Stomach (tissue), 4 donors: ENCODE data around the gene PHKA1.

Source experiments
- CTCF ChIP-seq, 7 experiments: fragments of 450-650 bp in 4 of 7; fragments of 200-600 bp in 3 of 7; sonication (generic) in 3 of 7; IDR thresholded peaks; one replicate each; pipeline ENCODE4 v1.5.1; 2016 to 2019; ENCODE audit warnings: antibody characterized with exemption in 7 of 7, control low read depth in 2 of 7, mild to moderate bottlenecking in 1 of 7
- POLR2A ChIP-seq, 4 donors: fragments of 450-650 bp; IDR thresholded peaks; one replicate each; pipeline ENCODE4 v1.6.1; 2016; ENCODE audit warnings: antibody characterized with exemption in 4 of 4, control low read depth in 2 of 4, mild to moderate bottlenecking in 1 of 4, moderate library complexity in 1 of 4
- POLR2AphosphoS5 ChIP-seq, 3 donors: sonication (generic); formaldehyde crosslinking; IDR thresholded peaks; one replicate each; pipeline ENCODE4 v1.6.1; 2016; ENCODE audit warnings: antibody characterized with exemption in 3 of 3

- TF ChIP-seq CTCF (IDR thresholded peaks at IDR 0.05) (no peak), POLR2A (IDR thresholded peaks at IDR 0.05) (no peak), POLR2AphosphoS5 (IDR thresholded peaks at IDR 0.05) (no peak)
Observed at GRCh38 chrX:72685018-72685417, 29.1 kb downstream of the PHKA1 start.
